DOHH2 (cell line): ENCODE results near the gene MLLT6.

Experiments used
- H3F3A ChIP-seq: fragments of 200-600 bp; sonication (generic), shearing (Covaris generic); 2 replicates; pipeline ENCODE4 v1.6.0; 2016; ENCODE audit warnings: antibody characterized with exemption, mild to moderate bottlenecking; ENCODE audit not compliant: control insufficient read depth, insufficient read depth
- H3K27ac ChIP-seq: fragments of 200-600 bp; sonication (generic); 2 replicates; pipeline ENCODE4 v1.5.1; 2014; ENCODE audit warnings: low read depth, mild to moderate bottlenecking, low read length, moderate library complexity
- H3K27me3 ChIP-seq: fragments of 200-600 bp; sonication (generic); 2 replicates; pipeline ENCODE4 v1.6.1; 2014; ENCODE audit warnings: mild to moderate bottlenecking, low read length, mixed read lengths; ENCODE audit not compliant: control insufficient read depth
- H3K36me3 ChIP-seq: fragments of 200-600 bp; sonication (generic); 2 replicates; pipeline ENCODE4 v1.6.1; 2014; ENCODE audit warnings: mild to moderate bottlenecking, low read length, moderate library complexity, mixed read lengths; ENCODE audit not compliant: control insufficient read depth
- H3K4me1 ChIP-seq: fragments of 200-600 bp; sonication (generic); 2 replicates; pipeline ENCODE4 v1.6.1; 2014; ENCODE audit warnings: mild to moderate bottlenecking, low read length, mixed read lengths; ENCODE audit not compliant: control insufficient read depth
- H3K4me2 ChIP-seq: fragments of 200-600 bp; sonication (generic); 2 replicates; pipeline ENCODE4 v1.6.0; 2014; ENCODE audit warnings: mild to moderate bottlenecking, low read length, moderate library complexity
- H3K4me3 ChIP-seq: fragments of 200-600 bp; sonication (generic); 2 replicates; pipeline ENCODE4 v1.5.1; 2014; ENCODE audit warnings: mild to moderate bottlenecking, low read length, mixed read lengths
- H3K79me2 ChIP-seq: fragments of 200-600 bp; sonication (generic); 2 replicates; pipeline ENCODE4 v1.6.1; 2014; ENCODE audit warnings: mild to moderate bottlenecking, low read length, mixed read lengths; ENCODE audit not compliant: control insufficient read depth
- H3K9me2 ChIP-seq: fragments of 200-600 bp; sonication (generic); replicated peaks from 2 replicates; pipeline ENCODE4 v1.6.1; 2014; ENCODE audit warnings: mild to moderate bottlenecking, low read length, mixed read lengths; ENCODE audit not compliant: control insufficient read depth
- H3K9me3 ChIP-seq: fragments of 200-600 bp; sonication (generic); 2 replicates; pipeline ENCODE4 v1.6.1; 2014; ENCODE audit warnings: antibody characterized with exemption, low read length, mixed read lengths; ENCODE audit not compliant: control insufficient read depth, insufficient read depth
- H4K20me1 ChIP-seq: fragments of 200-600 bp; sonication (generic); 2 replicates; pipeline ENCODE4 v1.6.0; 2014; ENCODE audit warnings: low read depth, mild to moderate bottlenecking, antibody characterized with exemption, low read length, moderate library complexity; ENCODE audit not compliant: control insufficient read depth, insufficient read depth
- EZH2phosphoT487 ChIP-seq: fragments of 200-600 bp; sonication (generic); IDR thresholded peaks from 2 replicates; pipeline ENCODE4 v1.6.1; 2017; ENCODE audit warnings: borderline replicate concordance, mild to moderate bottlenecking, antibody characterized with exemption, low read length, moderate library complexity, mixed read lengths
- TF ChIP-seq, protein P1 (sequence below): fragments of 200-600 bp; sonication (generic); IDR thresholded peaks from one replicate; pipeline ENCODE4 v1.5.1; 2014; ENCODE audit warnings: antibody characterized with exemption, mild to moderate bottlenecking, low read depth, low read length; ENCODE audit not compliant: poor library complexity, severe bottlenecking

MLLT6 gene

DNA sequence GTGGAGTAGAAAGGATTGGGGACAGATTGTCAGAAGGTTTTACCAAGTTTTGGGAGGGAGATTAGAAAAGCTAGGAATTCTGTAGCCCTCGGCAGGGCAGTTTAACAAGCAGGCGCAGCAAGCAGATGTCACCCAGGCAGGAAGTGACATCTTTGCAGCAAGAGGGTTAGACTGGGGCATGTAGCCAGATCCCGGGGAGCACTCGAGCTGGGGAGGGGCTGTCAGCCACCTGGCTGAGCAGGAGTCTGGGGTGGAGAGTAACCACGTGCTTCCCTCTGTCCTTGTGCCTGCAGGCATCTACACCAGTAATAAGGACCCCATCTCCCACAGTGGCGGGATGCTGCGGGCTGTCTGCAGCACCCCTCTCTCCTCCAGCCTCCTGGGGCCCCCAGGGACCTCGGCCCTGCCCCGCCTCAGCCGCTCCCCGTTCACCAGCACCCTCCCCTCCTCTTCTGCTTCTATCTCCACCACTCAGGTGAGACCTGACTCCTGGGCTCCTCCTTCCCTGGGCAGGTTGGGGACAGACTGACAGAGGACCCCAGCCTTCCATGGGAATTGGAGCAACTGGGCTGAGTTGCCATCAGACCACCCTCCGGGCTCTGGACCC lies 12.2 kb downstream of the MLLT6 start:
- Histone ChIP-seq H3F3A (no peaks in the 10 kb centered on the region), H3K27ac (no peak overlapping the region), H3K9me2 (no peaks in the 10 kb centered on the region), H3K36me3 (peaks cover 88% of the 10 kb centered on the region), H3K4me1 (peaks cover 11% of the 10 kb centered on the region), H3K9me3 (no peaks in the 10 kb centered on the region), H3K4me2 (no peak overlapping the region), H4K20me1 (no peaks in the 10 kb centered on the region), H3K4me3 (no peak overlapping the region), H3K79me2 (no peaks in the 10 kb centered on the region), H3K27me3 (no peaks in the 10 kb centered on the region)
- TF ChIP-seq, protein P1, sequence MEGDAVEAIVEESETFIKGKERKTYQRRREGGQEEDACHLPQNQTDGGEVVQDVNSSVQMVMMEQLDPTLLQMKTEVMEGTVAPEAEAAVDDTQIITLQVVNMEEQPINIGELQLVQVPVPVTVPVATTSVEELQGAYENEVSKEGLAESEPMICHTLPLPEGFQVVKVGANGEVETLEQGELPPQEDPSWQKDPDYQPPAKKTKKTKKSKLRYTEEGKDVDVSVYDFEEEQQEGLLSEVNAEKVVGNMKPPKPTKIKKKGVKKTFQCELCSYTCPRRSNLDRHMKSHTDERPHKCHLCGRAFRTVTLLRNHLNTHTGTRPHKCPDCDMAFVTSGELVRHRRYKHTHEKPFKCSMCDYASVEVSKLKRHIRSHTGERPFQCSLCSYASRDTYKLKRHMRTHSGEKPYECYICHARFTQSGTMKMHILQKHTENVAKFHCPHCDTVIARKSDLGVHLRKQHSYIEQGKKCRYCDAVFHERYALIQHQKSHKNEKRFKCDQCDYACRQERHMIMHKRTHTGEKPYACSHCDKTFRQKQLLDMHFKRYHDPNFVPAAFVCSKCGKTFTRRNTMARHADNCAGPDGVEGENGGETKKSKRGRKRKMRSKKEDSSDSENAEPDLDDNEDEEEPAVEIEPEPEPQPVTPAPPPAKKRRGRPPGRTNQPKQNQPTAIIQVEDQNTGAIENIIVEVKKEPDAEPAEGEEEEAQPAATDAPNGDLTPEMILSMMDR = no peak
- no peak for TF ChIP-seq EZH2phosphoT487

DNA sequence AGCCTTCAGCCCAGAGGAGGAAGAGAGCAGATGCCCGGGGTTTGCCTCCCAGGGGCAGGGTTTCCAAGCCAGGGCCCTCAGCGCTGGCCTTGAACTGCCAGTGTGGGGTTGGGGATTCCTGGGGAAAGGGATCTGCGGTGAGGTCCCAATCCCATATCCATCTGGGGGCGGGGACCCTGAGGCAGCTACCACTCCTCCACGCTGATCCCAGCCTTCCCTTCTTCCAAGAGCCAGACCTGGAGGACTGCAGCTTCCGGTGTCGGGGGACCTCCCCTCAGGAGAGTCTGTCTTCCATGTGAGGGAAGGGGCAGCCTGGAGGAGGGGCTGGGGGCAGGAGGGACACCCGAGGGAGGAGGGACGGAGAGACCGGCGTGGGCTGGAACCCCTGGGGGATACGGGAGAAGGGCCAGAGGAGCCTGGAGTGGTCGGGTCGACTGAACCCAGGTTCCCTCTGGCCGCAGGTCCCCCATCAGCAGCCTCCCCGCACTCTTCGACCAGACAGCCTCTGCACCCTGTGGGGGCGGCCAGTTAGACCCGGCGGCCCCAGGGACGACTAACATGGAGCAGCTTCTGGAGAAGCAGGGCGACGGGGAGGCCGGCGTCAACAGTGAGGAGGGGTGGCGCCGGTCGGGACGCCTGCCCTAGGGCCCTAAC lies 14.3 kb downstream of the MLLT6 start:
- H3F3A ChIP-seq = no peaks in the 10 kb centered on the region
- H3K4me3 ChIP-seq = no peak overlapping the region
- no peak overlapping the region for H3K27ac ChIP-seq
- no peaks in the 10 kb centered on the region for H4K20me1 ChIP-seq
- H3K9me2 ChIP-seq = no peaks in the 10 kb centered on the region
- peaks cover 75% of the 10 kb centered on the region for H3K36me3 ChIP-seq
- no peaks in the 10 kb centered on the region for H3K9me3 ChIP-seq
- H3K79me2 ChIP-seq = no peaks in the 10 kb centered on the region
- H3K4me1 ChIP-seq = peaks cover 11% of the 10 kb centered on the region
- H3K27me3 ChIP-seq = no peaks in the 10 kb centered on the region
- no peak overlapping the region for H3K4me2 ChIP-seq
- TF ChIP-seq, protein P1 = no peak
- TF ChIP-seq EZH2phosphoT487 = no peak

DNA sequence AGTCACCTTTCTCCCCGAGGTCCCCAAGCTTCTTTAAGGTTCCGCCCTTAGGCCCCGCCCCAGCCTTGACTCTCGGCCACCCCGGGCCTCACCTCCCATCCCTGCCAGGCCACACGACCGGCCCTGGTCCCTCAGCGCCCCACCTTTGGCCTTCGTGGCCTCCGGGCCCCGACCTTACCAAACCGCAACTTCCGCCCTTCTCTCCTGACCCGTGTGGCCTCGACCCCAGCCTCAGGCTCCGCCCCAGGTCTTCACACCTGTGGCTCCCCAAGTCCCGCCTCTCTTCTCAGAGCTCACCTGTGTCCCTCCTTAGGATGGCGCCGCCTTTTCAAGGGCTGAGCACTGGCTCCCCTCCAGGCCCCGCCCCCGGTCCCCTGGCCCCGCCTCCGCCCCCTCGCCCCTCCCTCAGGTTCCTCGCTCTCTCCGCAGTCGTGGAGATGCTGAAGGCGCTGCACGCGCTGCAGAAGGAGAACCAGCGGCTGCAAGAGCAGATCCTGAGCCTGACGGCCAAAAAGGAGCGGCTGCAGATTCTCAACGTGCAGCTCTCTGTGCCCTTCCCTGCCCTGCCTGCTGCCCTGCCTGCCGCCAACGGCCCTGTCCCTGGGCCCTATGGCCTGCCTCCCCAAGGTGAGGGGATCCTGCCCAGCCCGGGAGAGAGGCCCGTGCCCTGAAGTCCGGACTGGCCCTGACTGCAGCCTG lies 15.0 kb downstream of the MLLT6 start:
- Histone ChIP-seq H3F3A (no peaks in the 10 kb centered on the region), H3K36me3 (peaks cover 74% of the 10 kb centered on the region), H4K20me1 (no peaks in the 10 kb centered on the region), H3K4me3 (no peak overlapping the region), H3K27ac (no peak overlapping the region), H3K9me2 (no peaks in the 10 kb centered on the region), H3K79me2 (no peaks in the 10 kb centered on the region), H3K9me3 (no peaks in the 10 kb centered on the region), H3K27me3 (no peaks in the 10 kb centered on the region), H3K4me1 (peaks cover 11% of the 10 kb centered on the region), H3K4me2 (no peak overlapping the region)
- TF ChIP-seq, protein P1 = no peak
- no peak for TF ChIP-seq EZH2phosphoT487
